ENCODE results near the gene C11orf24.

DNA sequence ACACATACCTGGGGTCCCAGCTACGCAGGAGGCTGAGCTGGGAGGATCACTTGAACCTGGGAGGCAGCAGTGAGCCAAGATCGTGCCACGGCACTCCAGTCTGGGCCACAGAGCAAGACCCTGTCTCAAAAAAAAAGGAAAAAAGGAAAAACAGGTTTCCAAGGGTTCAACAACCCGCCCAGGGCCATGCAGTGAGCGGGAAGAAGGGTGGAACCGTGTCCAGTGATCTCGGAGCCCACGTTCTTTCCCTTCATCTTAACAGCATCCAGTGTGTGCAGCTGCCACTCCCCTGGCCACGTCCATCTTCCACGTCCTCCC lies 25.7 kb upstream of the C11orf24 start:
- TF ChIP-seq, protein P1, sequence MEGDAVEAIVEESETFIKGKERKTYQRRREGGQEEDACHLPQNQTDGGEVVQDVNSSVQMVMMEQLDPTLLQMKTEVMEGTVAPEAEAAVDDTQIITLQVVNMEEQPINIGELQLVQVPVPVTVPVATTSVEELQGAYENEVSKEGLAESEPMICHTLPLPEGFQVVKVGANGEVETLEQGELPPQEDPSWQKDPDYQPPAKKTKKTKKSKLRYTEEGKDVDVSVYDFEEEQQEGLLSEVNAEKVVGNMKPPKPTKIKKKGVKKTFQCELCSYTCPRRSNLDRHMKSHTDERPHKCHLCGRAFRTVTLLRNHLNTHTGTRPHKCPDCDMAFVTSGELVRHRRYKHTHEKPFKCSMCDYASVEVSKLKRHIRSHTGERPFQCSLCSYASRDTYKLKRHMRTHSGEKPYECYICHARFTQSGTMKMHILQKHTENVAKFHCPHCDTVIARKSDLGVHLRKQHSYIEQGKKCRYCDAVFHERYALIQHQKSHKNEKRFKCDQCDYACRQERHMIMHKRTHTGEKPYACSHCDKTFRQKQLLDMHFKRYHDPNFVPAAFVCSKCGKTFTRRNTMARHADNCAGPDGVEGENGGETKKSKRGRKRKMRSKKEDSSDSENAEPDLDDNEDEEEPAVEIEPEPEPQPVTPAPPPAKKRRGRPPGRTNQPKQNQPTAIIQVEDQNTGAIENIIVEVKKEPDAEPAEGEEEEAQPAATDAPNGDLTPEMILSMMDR (IDR thresholded peaks at IDR 0.05), result no peak
- TF ChIP-seq EZH2 (IDR thresholded peaks at IDR 0.05; ENCODE audit: borderline replicate concordance, insufficient read depth, low read depth, low read length, poor library complexity, severe bottlenecking), result no peak
